ENCODE results near the gene AKNAD1.
"Not testable (repeated sequence)": the region's sequence is repeated elsewhere in the genome, so short reads cannot be mapped to it uniquely, and the experiment has no call there.

The AKNAD1 gene

DNA sequence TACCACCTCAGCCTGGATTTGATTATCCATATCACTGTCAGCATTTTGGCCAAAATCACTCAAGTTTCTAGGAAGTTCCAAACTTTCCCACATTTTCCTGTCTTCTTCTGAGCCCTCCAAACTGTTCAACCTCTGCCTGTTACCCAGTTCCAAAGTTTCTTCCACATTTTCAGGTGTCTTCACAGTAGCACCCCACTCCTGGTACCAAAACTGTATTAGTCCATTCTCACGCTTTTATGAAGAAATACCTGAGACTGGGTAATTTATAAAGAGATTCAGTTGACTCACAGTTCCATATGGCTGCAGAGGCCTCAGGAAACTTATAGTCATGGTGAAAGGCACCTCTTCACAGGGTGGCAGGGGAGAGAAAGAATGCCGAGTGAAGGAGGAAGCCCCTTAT lies 71.0 kb downstream of the AKNAD1 start:
- TF ChIP-seq, protein P1, sequence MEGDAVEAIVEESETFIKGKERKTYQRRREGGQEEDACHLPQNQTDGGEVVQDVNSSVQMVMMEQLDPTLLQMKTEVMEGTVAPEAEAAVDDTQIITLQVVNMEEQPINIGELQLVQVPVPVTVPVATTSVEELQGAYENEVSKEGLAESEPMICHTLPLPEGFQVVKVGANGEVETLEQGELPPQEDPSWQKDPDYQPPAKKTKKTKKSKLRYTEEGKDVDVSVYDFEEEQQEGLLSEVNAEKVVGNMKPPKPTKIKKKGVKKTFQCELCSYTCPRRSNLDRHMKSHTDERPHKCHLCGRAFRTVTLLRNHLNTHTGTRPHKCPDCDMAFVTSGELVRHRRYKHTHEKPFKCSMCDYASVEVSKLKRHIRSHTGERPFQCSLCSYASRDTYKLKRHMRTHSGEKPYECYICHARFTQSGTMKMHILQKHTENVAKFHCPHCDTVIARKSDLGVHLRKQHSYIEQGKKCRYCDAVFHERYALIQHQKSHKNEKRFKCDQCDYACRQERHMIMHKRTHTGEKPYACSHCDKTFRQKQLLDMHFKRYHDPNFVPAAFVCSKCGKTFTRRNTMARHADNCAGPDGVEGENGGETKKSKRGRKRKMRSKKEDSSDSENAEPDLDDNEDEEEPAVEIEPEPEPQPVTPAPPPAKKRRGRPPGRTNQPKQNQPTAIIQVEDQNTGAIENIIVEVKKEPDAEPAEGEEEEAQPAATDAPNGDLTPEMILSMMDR (IDR thresholded peaks at IDR 0.05; ENCODE audit: low read depth, low read length, missing control alignments), result no peak
- H3K4me3 ChIP-seq (ENCODE audit: low read depth, low read length), result no peak overlapping the region
- no peak for DNase-seq (ENCODE audit: low read depth)

DNA sequence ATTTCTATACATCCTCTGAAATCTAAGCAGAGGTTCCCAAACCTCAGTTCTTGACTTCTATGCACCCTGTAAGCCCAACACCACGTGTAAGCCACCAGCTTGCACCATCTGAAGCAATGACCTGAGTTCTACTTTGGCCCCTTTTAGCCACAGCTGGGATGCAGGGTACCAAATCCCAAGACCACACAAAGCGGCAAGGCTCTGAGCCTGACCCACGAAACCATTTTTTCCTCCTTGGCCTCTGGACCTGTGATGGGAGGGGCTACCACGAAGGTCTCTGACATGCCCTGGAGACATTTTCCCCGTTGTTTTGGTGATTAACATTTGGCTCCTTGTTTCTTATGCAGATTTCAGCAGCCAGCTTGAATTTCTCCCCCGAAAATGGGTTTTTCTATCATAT lies 71.6 kb downstream of the AKNAD1 start:
- TF ChIP-seq, protein P1 (IDR thresholded peaks at IDR 0.05; ENCODE audit: low read depth, low read length, missing control alignments), result no peak
- H3K4me3 ChIP-seq (ENCODE audit: low read depth, low read length), result no peak overlapping the region
- DNase-seq (ENCODE audit: low read depth), result no peak

DNA sequence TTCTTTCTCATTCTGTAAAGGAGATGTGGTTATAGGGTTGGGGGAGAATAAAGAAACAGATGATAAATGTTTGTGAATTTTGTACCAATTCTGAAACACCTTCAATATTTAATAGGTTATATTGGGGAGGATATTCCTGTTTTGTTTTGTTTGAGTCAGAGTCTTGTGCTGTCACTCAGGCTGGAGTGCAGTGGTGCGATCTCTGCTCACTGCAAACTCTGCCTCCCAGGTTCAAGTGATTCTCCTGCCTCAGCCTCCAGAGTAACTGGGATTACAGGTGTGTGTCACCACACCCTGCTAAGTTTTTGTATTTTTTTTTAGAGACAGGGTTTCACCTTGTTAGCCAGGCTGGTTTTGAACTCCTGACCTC lies 75.3 kb downstream of the AKNAD1 start:
- not testable (repeated sequence) for DNase-seq (ENCODE audit: low read depth)

DNA sequence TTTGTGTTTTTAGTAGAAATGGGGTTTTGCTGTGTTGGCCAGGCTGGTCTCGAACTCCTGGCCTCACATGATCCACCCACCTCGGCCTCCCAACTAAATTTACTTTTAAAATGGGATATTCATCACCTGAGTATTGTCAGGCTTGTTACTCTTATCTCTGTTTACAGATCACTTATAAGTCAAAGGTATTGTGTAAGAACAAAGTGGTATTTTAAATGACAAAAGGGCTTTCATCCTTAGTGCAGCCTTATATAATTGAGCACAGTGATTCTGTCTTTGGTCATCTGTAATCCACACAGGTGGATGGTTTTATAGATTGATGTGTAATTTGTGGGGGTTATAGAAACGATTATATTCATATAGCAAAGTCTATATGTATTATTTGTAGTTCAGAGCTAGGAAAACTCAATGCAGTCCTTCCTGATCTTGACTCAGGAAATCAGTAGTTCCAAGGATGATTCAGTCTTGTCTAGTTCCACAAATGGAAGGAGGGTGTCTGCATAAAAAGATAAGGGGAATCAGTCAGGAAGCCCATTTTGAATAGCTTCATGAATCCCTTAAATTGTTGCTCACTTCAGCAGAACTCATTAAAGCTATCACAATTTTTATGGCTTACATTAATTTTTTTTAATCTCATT lies 75.8 kb downstream of the AKNAD1 start:
- no peak for DNase-seq (ENCODE audit: low read depth)
- TF ChIP-seq, protein P1 (IDR thresholded peaks at IDR 0.05; ENCODE audit: low read depth, low read length, missing control alignments), result no peak
- H3K4me3 ChIP-seq (ENCODE audit: low read depth, low read length), result no peak overlapping the region

More for the DNA sequence above, 75.3 kb downstream of the AKNAD1 start:
- H3K4me3 ChIP-seq (ENCODE audit: low read depth, low read length), result not testable (repeated sequence)

DNA sequence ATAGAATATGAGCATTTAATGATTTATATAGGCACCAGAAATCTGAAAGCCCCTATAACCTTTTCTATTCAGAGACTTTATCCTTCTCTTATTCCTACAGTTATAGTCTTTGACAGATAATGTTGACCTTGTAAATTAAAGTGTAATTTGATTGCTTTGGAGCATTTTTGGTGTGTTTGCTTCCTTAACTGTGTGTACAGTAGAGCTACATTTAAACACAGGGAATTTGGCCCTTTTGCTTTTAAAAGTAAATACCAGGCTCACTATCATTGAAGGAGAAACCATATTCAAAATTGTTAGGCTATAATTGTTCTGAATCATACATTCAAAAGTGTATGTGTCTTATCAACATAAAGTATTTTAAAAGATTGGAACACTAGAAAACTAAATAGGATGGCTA lies 77.4 kb downstream of the AKNAD1 start:
- no peak for DNase-seq (ENCODE audit: low read depth)
- H3K4me3 ChIP-seq (ENCODE audit: low read depth, low read length), result no peak overlapping the region
- TF ChIP-seq, protein P1 (IDR thresholded peaks at IDR 0.05; ENCODE audit: low read depth, low read length, missing control alignments), result no peak

DNA sequence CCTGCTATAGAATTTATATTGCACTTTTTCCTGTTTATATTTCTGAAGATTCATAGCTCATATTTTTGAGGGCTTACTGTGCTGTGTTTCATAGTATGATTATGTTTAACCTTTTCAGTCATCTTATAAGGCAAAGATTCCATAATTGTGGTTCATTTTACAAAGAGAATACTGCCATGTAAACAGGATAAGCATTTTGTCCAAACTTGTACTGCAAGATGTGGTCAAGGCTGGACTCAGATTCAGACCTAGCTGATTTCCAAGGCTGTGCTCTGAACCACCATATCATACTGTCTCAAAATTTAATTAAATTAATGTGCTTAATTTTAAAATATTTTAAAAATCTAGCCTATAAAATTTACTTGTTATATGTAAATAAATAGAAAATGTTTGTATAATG lies 79.1 kb downstream of the AKNAD1 start:
- no peak overlapping the region for H3K4me3 ChIP-seq (ENCODE audit: low read depth, low read length)
- no peak for DNase-seq (ENCODE audit: low read depth)
- TF ChIP-seq, protein P1 (IDR thresholded peaks at IDR 0.05; ENCODE audit: low read depth, low read length, missing control alignments), result no peak

DNA sequence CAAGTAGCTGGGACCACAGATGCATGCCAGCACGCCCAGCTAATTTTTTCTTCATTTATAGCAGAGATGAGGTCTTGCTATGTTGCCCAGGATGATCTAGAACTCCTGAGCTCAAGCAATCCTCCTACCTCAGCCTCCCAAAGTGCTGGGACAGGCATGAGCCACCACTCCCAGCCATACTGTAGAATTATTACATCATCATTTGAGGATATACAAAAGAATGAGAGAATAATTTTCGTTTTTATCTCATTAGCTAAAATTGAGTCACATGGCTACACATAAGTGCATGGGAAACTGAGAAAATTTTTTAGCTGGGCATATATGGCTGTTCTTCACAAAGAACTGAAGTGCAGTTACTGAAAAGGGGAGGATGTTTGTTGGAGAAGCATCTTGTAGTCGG lies 89.2 kb downstream of the AKNAD1 start:
- TF ChIP-seq, protein P1 (IDR thresholded peaks at IDR 0.05; ENCODE audit: low read depth, low read length, missing control alignments), result no peak
- H3K4me3 ChIP-seq (ENCODE audit: low read depth, low read length), result no peak overlapping the region
- no peak for DNase-seq (ENCODE audit: low read depth)

Measured in GM12864 (cell line).